ENCODE measurements around the gene KIZ.

KIZ gene

DNA sequence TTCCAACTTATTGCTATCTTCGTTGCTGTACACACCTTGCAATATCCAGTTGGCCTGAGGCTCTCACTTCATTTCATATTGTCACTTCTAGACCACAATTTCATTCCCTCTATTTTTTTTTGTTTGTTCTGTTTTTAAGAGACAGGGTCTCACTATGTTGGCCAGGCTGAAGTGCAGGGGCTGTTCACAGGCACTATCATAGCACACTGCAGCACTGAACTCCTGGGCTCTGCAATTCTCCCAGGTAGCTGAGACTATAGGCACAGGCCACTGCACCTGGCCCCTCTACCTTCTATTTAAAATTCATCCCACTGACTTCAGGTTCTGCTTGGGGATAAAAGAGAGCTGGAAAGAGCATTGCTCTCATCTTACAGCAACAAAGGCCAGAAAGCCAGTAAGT is 15.1 kb upstream of the KIZ start:
- Histone ChIP-seq H3K9me3 (ENCODE audit: severe bottlenecking) (no peaks in the 10 kb centered on the region), H3K27ac (ENCODE audit: poor library complexity, severe bottlenecking) (no peak overlapping the region), H3K36me3 (ENCODE audit: low read depth) (no peaks in the 10 kb centered on the region), H3K4me3 (ENCODE audit: severe bottlenecking) (no peak overlapping the region), H3K4me1 (ENCODE audit: insufficient read depth, poor library complexity, severe bottlenecking) (no peaks in the 10 kb centered on the region), H3K27me3 (ENCODE audit: insufficient read depth, poor library complexity, severe bottlenecking) (peaks cover 57% of the 10 kb centered on the region)
- no peak for ATAC-seq (ENCODE audit: low read depth)
- no peak for DNase-seq (ENCODE audit: low spot score)
- TF ChIP-seq, protein P1, sequence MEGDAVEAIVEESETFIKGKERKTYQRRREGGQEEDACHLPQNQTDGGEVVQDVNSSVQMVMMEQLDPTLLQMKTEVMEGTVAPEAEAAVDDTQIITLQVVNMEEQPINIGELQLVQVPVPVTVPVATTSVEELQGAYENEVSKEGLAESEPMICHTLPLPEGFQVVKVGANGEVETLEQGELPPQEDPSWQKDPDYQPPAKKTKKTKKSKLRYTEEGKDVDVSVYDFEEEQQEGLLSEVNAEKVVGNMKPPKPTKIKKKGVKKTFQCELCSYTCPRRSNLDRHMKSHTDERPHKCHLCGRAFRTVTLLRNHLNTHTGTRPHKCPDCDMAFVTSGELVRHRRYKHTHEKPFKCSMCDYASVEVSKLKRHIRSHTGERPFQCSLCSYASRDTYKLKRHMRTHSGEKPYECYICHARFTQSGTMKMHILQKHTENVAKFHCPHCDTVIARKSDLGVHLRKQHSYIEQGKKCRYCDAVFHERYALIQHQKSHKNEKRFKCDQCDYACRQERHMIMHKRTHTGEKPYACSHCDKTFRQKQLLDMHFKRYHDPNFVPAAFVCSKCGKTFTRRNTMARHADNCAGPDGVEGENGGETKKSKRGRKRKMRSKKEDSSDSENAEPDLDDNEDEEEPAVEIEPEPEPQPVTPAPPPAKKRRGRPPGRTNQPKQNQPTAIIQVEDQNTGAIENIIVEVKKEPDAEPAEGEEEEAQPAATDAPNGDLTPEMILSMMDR (IDR thresholded peaks at IDR 0.05; ENCODE audit: poor library complexity, severe bottlenecking): no peak

DNA sequence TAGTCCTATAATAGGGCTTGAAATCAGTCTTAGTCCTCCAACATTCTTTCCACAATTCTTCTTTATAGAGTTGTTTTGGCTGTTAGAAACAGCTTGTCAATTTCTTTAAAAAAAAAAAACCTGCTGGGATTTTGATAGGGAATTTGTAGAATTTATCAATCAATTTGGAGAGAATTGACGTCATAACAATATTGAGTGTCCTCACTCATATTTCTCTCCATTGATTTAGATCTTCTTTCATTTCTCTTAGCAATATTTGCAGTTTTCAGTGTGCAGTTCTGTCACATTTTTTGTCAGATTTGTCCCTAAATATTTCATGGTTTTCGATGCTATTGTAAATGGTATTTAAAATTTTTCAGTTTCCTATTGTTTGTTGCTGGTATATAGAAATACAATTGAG is 14.5 kb upstream of the KIZ start:
- H3K27me3 ChIP-seq (ENCODE audit: insufficient read depth, poor library complexity, severe bottlenecking): peaks cover 51% of the 10 kb centered on the region
- ATAC-seq (ENCODE audit: low read depth): no peak
- TF ChIP-seq, protein P1 (IDR thresholded peaks at IDR 0.05; ENCODE audit: poor library complexity, severe bottlenecking): no peak

DNA sequence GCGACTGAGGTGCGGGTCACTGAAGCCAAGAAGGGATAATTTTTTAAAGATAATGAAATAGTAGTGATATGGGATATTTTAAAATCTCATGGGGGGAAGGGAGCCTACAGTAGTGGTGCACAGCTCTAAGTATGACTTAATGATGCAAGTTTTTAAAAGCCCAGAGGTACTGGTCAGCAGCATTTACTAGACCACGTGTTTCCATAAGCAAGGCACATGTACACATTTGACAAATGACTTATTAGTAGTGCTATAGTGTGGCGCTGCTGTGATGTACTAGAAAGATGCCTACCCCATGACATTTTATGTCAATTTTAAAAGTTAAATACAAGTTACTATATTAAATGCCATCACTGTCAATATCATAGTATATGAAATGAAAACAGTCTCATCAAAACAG is 12.2 kb upstream of the KIZ start:
- no peak for ATAC-seq (ENCODE audit: low read depth)
- TF ChIP-seq, protein P1 (IDR thresholded peaks at IDR 0.05; ENCODE audit: poor library complexity, severe bottlenecking): no peak
- no peaks in the 10 kb centered on the region for H3K4me1 ChIP-seq (ENCODE audit: insufficient read depth, poor library complexity, severe bottlenecking)

More for the DNA sequence above, 14.5 kb upstream of the KIZ start:
- Histone ChIP-seq H3K9me3 (ENCODE audit: severe bottlenecking) (no peaks in the 10 kb centered on the region), H3K4me3 (ENCODE audit: severe bottlenecking) (no peak overlapping the region), H3K4me1 (ENCODE audit: insufficient read depth, poor library complexity, severe bottlenecking) (no peaks in the 10 kb centered on the region), H3K27ac (ENCODE audit: poor library complexity, severe bottlenecking) (no peak overlapping the region), H3K36me3 (ENCODE audit: low read depth) (no peaks in the 10 kb centered on the region)
- DNase-seq (ENCODE audit: low spot score): no peak

GRCh38 chr20:21114584-21114983 is 11.3 kb upstream of the KIZ start:
- no peak for DNase-seq (ENCODE audit: low spot score)
- H3K27me3 ChIP-seq (ENCODE audit: insufficient read depth, poor library complexity, severe bottlenecking): peaks cover 26% of the 10 kb centered on the region

More for the DNA sequence above, 12.2 kb upstream of the KIZ start:
- Histone ChIP-seq H3K4me3 (ENCODE audit: severe bottlenecking) (no peak overlapping the region), H3K27me3 (ENCODE audit: insufficient read depth, poor library complexity, severe bottlenecking) (peaks cover 28% of the 10 kb centered on the region), H3K36me3 (ENCODE audit: low read depth) (no peaks in the 10 kb centered on the region), H3K27ac (ENCODE audit: poor library complexity, severe bottlenecking) (no peak overlapping the region), H3K9me3 (ENCODE audit: severe bottlenecking) (no peaks in the 10 kb centered on the region)
- DNase-seq (ENCODE audit: low spot score): no peak

GRCh38 chr20:21117521-21117920 is 8.4 kb upstream of the KIZ start:
- DNase-seq (ENCODE audit: low spot score) (no peak), ATAC-seq (ENCODE audit: low read depth) (no peak)
- no peaks in the 10 kb centered on the region for H3K9me3 ChIP-seq (ENCODE audit: severe bottlenecking)
- no peak overlapping the region for H3K27ac ChIP-seq (ENCODE audit: poor library complexity, severe bottlenecking)
- peaks cover 8% of the 10 kb centered on the region for H3K27me3 ChIP-seq (ENCODE audit: insufficient read depth, poor library complexity, severe bottlenecking)
- no peaks in the 10 kb centered on the region for H3K4me1 ChIP-seq (ENCODE audit: insufficient read depth, poor library complexity, severe bottlenecking)
- no peak overlapping the region for H3K4me3 ChIP-seq (ENCODE audit: severe bottlenecking)
- TF ChIP-seq, protein P1 (IDR thresholded peaks at IDR 0.05; ENCODE audit: poor library complexity, severe bottlenecking): no peak
- no peaks in the 10 kb centered on the region for H3K36me3 ChIP-seq (ENCODE audit: low read depth)

More at GRCh38 chr20:21114584-21114983, 11.3 kb upstream of the KIZ start:
- TF ChIP-seq, protein P1 (IDR thresholded peaks at IDR 0.05; ENCODE audit: poor library complexity, severe bottlenecking): no peak
- Histone ChIP-seq H3K36me3 (ENCODE audit: low read depth) (no peaks in the 10 kb centered on the region), H3K4me3 (ENCODE audit: severe bottlenecking) (no peak overlapping the region), H3K27ac (ENCODE audit: poor library complexity, severe bottlenecking) (no peak overlapping the region), H3K9me3 (ENCODE audit: severe bottlenecking) (no peaks in the 10 kb centered on the region), H3K4me1 (ENCODE audit: insufficient read depth, poor library complexity, severe bottlenecking) (no peaks in the 10 kb centered on the region)
- no peak for ATAC-seq (ENCODE audit: low read depth)

All from RWPE2 (cell line).